Adrenal gland (tissue), 5 donors: ENCODE measurements around the gene ZNF28.

ENCODE experiments used
- CTCF ChIP-seq, 6 experiments: fragments of 450-650 bp in 4 of 6; fragments of 200-600 bp in 2 of 6; sonication (generic) in 1 of 6; IDR thresholded peaks; 1 replicate in 5 of 6; 2 replicates in 1 of 6; pipeline versions ENCODE4 v1.5.1 to v1.8.0; 2016 to 2021; ENCODE audit warnings: antibody characterized with exemption in 6 of 6, mild to moderate bottlenecking in 2 of 6, moderate library complexity in 1 of 6
- POLR2A ChIP-seq, 2 donors: fragments of 450-650 bp; IDR thresholded peaks; one replicate each; pipeline ENCODE4 v1.6.1; 2017; ENCODE audit warnings: antibody characterized with exemption in 2 of 2, mild to moderate bottlenecking in 2 of 2, moderate library complexity in 1 of 2
- donor health status: DM: no; HTN: no; CAD: no.

- no peak for TF ChIP-seq CTCF (IDR thresholded peaks at IDR 0.05)
- no peak for TF ChIP-seq POLR2A (IDR thresholded peaks at IDR 0.05)
Measured at GRCh38 chr19:52749780-52750179, 71.7 kb downstream of the ZNF28 start.
